ENCODE measurements around the gene FBXO15.

Gene FBXO15

DNA sequence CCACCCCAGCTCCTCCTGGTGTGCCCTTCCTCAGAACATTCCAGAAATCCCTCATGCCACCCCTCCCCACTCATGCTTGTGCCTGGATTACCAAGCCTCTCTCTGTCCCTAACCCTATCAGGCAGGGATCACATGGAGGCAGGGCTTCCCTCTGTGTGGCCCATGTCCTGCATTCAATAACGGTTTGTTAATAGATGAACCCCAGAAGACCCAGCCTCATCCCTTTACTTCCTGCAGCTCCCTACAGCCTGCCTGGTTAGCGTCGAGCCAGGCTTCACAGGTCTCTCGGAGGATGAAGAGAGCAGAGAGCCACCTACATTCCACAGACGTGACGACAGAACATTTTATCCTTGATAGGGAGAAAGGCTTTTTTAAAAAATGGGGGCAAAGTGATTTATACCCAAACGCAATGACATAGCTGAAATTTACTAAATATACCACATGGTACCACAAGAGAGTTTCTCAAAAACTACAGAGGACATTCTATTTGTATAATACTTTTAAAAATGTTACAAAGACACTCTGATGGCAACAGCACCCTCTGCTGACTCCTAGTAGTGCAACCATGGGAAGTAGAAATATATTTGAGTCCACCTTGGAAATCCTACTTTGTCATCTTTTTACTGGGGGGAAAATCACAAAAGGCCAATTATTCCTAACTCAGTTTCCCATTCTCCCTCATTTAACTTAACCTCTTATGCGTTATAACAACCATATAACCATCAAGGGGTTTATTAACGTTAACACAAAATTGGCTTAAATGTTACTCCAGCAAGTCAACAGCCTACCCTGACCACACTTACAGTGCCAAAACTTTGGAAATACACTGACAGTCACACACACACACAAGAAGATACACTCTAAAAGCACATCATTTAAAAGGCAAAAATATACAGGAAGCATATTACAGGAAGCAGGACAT, 30.7 kb downstream of the FBXO15 start:
- DNase-seq (ENCODE audit: extremely low read depth in 1 of 2, low read depth in 1 of 2): no peak

- no peak for DNase-seq (ENCODE audit: extremely low read depth in 1 of 2, low read depth in 1 of 2)
Observed at GRCh38 chr18:74115046-74115445, 32.6 kb downstream of the FBXO15 start.

DNA sequence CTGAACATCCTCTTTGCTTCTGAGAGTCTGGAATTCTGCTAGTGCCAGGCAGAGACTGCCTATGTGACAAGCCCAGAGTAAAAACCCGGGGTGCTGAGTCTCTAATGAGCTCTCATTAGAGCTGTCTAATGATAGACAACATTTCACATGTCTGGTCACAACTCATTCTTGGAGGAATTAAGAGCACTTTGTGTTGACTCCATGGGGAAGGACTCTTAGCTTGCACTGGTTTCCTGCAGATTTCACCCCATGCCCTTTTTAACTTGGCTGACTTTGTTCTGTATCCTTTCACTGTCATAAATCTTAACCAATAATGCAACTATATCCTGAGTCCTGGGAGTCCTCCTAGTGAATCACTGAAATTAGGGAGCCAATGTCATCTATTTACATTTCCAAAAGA, 33.5 kb downstream of the FBXO15 start:
- DNase-seq (ENCODE audit: extremely low read depth in 1 of 2, low read depth in 1 of 2): no peak

DNA sequence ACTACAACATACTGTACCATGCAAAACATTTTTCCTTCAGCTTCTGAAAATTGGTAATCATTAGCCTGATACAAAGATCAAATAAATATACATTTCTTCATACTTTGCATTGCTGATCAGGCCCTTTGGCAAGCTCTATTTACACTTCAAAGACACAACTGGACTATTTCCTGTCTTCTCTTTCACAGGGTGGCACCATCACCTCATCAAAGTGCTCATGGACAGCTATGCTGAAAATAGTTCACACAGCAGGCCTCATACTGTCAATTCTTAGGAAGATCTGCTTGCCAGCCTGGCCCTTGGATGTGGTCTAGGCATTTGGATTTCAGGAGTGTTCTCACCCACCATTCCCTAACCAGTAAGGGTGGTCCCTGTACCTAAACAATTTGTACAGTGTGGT, 33.9 kb downstream of the FBXO15 start:
- no peak for DNase-seq (ENCODE audit: extremely low read depth in 1 of 2, low read depth in 1 of 2)

DNA sequence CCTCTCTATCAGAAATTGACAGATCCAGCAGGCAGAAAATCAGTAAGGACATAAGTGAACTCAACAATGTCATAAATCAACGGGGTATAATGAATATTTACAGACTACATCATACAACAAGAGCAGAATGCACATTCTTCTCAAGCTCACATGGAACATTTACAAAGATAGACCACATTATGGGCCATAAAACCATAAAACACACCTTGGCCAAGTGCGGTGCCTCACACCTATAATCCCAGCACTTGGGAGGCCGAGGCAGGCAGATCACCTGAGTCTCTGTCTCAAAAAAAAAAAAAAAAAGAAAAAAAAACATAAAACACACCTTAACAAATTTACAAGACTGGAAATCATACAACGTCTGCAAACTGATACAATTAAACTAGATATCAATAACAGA, 36.7 kb downstream of the FBXO15 start:
- no peak for DNase-seq (ENCODE audit: extremely low read depth in 1 of 2, low read depth in 1 of 2)

GRCh38 chr18:74110149-74110548, 37.5 kb downstream of the FBXO15 start:
- no peak for DNase-seq (ENCODE audit: extremely low read depth in 1 of 2, low read depth in 1 of 2)

DNA sequence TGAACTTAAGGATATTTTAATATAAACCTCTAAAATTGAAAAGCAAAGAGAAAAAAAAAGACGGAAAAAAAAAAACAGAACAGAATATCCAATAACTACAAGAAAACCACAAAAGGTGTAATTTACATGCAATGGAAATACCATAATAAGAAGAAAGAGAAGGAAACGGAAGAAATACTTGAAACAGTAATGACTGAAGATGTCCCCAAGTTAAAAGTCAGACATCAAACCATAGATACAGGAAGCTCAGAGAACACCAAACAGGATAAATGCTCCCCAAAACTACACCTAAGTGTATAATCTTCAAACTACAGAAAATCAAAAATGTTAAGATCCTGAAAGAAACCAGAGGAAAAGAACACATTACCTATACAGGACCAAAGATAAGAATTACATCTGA, 39.2 kb downstream of the FBXO15 start:
- no peak for DNase-seq (ENCODE audit: extremely low read depth in 1 of 2, low read depth in 1 of 2)

DNA sequence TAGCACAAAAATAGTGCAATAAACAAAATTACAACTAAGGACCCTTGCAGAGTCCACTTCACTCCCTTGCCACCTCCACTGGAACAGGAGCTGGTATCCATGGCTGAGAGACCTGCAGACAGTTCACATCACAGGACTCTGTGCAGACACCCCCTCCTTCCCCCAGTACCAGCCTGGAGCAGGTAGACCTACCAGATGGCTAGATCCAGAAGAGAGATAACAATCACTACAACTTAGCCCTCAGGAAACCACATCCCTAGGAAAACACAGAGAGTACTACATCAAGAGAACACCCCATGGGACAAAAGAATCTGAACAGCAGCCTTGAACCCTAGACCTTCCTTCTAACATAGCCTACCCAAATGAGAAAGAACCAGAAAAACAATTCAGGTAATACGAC, 49.8 kb downstream of the FBXO15 start:
- DNase-seq (ENCODE audit: extremely low read depth in 1 of 2, low read depth in 1 of 2): no peak

GRCh38 chr18:74092922-74093321, 54.7 kb downstream of the FBXO15 start:
- no peak for DNase-seq (ENCODE audit: extremely low read depth in 1 of 2, low read depth in 1 of 2)

DNA sequence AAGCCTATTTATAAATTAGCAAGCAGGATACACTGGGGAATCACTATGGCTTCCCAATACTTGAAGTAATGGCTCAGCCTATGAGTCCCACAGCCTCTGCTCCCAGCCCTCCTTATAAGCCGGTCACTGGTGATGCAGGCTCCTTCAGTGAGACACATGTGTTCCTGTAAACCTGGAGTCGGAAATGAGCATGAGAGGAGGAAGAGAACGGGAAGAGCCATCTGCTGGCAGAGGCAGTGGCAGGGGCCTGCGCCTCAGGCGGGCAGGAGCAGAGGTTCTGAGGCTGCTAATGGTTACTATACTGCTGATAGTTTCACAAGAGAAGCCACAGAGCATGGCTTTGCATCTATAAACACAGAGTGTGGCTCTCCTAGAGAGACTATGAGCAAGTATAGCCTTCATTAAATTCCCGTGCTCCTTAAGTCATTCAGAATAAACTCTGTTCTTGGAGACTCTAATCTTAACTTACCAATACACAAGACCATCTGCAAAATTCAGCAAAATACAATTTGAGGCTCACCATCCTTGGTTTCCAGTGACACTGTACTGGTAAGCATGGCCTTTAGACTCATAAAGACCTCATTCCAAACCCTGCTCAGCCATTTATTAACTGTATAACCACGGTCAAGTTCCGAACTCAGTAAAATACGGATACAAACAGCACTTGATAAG, 63.3 kb downstream of the FBXO15 start:
- DNase-seq (ENCODE audit: extremely low read depth in 1 of 2, low read depth in 1 of 2): no peak

DNA sequence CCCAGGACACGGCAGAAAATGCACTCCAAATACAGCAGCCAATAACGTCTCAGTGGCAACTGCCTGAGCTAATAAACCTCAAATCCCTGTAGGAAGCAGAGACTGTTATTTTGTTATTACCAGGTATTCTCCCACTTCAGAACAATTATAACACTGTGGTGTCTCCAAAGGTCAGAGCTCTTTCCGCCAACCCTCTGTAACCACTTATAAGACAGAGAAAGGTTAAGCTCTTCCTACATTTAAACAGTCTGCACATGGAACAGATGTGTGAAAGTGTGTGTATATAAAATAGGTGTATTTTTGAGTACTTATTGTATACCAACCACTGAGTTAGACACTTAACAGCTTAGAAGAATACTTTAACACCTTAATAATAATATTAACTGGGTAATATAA, 64.1 kb downstream of the FBXO15 start:
- no peak for DNase-seq (ENCODE audit: extremely low read depth in 1 of 2, low read depth in 1 of 2)

DNA sequence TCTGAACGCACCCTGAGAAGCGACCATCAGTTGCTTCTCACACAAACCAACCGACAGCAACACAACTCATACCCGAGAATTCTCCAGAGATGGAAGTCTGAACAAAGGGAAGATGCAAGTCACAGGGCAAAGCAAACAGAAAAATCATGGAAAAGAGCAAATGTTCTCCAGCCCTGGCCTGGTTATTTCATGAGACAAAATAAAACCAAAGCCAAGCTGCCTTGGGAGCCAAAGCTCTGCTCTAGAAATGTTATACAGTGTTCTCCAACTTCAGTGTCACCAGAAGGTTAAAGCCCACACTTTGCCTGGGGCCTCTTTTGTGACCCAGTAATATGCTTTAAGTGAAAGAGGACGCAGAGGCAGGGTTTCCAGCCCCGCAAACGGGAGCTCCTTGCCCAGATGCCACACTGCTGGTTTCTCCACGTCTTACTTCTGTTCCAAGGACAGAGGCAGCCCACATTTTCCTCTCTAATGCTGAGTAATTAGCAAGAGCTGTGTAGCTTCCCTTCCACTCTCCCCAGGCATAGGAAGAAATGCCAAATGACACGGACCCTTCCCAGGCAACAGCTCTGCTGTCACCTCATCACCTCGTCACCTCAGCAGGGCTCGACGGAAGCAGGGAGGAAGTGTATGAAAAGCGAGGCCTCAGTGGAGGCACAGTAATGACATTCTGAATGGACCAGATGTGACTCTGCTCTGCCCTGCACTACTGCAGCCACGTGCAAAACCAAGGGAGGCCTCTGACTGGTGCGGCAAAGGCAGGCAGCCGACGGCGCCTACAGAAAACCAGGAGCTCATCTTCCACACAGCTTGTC, 64.7 kb downstream of the FBXO15 start:
- no peak for DNase-seq (ENCODE audit: extremely low read depth in 1 of 2, low read depth in 1 of 2)

GRCh38 chr18:74081966-74082741, 65.5 kb downstream of the FBXO15 start:
- peak; percentile 29 to 55 for DNase-seq (ENCODE audit: extremely low read depth in 1 of 2, low read depth in 1 of 2)

- DNase-seq (ENCODE audit: extremely low read depth in 1 of 2, low read depth in 1 of 2): no peak
Observed at GRCh38 chr18:74078257-74078656, 69.4 kb downstream of the FBXO15 start.

- DNase-seq (ENCODE audit: extremely low read depth in 1 of 2, low read depth in 1 of 2): no peak
Observed at GRCh38 chr18:74074668-74075564, 72.7 kb downstream of the FBXO15 start.

DNA sequence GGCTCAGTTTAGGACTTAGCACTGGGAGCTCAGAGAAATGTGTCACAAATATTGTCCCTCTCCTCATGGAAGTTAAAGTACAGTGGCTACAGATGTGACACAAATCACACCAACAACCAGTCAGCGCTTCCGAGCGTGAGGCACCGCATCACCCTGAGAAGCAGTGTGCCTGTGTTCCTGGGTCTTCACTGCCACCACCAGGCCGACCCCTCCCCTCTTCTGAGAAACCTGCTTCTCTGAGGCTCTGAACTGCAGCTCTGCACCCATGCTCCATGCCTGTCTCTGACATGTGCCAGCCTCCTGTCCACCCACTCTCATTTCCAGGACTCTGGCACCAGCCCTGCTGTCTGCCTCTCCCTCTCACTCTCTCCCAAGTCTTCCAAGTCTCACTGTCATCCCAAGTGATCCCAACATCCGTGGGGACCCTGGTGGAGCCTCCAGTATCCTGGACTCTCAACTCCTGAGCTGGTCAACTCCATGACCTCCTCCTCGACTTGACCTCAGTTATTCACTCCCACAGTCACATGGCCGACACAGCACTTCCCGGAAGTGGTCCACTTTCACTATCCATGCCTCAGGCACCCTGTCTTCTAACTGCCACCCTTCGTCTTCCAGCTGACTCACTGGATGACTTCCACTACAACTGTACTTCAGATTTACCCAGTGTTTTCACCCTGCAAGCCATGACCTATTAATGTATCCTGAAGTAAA, 73.5 kb downstream of the FBXO15 start:
- DNase-seq (ENCODE audit: extremely low read depth in 1 of 2, low read depth in 1 of 2): no peak

DNA sequence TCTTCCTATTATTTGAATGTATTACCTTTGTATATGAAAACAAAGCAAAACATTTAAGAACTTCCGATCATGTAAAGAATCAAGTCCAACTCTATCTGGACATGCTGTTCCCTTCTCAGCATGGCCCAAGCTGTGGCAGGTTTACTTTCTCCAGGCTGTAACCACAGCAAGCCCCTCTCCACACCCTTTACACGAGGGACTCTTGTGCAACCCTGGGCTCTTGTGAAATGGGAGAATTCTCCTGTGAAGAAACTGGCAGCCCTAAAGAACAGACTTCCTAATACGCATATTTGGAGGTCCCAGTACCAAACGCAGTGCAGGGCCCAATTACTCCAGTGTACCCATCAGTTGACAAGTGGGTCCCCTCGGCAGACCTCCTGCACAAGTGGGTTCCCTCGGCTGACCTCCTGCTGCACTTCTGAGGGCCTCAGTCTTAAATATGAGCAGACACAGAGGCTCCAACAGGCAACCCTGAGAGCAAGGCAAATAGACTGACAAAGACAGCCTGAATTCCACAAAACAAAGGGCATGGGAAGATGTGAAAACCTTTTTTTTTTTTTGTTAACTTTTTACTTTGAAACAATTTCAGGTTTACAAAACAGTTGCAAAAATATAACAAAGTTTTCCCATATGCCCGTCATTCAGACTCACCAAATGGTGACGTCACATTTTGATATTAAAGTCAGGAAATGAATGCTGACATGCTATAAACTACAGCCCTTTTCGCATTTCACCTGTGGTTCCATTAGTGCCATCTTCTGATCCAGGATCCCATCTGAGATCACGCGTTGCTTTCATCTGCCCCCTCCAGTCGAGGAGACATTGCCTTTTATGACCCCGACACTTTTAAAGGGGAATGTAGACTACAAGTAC, 78.2 kb downstream of the FBXO15 start:
- DNase-seq (ENCODE audit: extremely low read depth in 1 of 2, low read depth in 1 of 2): no peak

GRCh38 chr18:74068296-74068695, 79.3 kb downstream of the FBXO15 start:
- DNase-seq (ENCODE audit: extremely low read depth in 1 of 2, low read depth in 1 of 2): no peak
